ENCODE data around the gene GREB1L. TPM values are rescaled to one million over a fixed set of nuclear protein-coding genes. Genes with fewer than 3 reads are reported as not detected.

The GREB1L gene
- total RNA-seq, 2 experiments from 2014 or later: not detected

DNA sequence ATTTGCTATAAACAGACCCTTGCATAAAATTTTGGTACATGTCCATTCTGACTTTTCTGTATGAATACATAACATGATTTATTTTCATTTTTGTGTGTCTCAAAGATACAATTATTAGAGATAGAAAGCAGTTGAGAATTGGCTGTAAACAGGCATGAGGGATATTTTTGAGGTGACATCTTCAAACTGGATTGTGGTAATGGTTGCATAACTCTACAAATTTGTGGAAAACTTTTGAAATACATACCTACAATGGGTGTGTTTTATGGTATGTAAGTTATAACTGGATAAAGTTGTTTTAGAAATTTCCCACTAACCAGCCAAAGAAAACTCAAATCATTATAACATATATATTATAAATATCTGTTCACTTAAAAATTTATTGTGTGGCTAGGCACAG lies 39.6 kb downstream of the GREB1L start:
- H3K4me3 ChIP-seq (ENCODE audit: low read depth, low read length, poor library complexity, severe bottlenecking): no peak overlapping the region
- no peaks in the 10 kb centered on the region for H3K79me2 ChIP-seq (ENCODE audit: insufficient read depth, low read depth, low read length)
- no peak overlapping the region for H3K27ac ChIP-seq (ENCODE audit: low read depth, low read length, poor library complexity, severe bottlenecking)
- intact Hi-C loops (cut with micrococcal nuclease; ENCODE audit: unreplicated experiment): no loop called here
- H2AFZ ChIP-seq (ENCODE audit: low read length): no peak overlapping the region
- no TSS peak for BruUV-seq (replicated peaks)
- no peak overlapping the region for H3K4me2 ChIP-seq (ENCODE audit: low read length)
- H3K36me3 ChIP-seq (ENCODE audit: insufficient read depth, low read length): no peaks in the 10 kb centered on the region
- no peaks in the 10 kb centered on the region for H3K9me3 ChIP-seq (ENCODE audit: low read length)
- H3K4me1 ChIP-seq (ENCODE audit: insufficient read depth, low read length, poor library complexity, severe bottlenecking): no peaks in the 10 kb centered on the region
- H3K9me2 ChIP-seq (ENCODE audit: insufficient read depth, low read length): no peaks in the 10 kb centered on the region
- no peak for TF ChIP-seq EZH2phosphoT487 (IDR thresholded peaks at IDR 0.05; ENCODE audit: borderline replicate concordance, low read depth, low read length)
- TF ChIP-seq, protein P1, sequence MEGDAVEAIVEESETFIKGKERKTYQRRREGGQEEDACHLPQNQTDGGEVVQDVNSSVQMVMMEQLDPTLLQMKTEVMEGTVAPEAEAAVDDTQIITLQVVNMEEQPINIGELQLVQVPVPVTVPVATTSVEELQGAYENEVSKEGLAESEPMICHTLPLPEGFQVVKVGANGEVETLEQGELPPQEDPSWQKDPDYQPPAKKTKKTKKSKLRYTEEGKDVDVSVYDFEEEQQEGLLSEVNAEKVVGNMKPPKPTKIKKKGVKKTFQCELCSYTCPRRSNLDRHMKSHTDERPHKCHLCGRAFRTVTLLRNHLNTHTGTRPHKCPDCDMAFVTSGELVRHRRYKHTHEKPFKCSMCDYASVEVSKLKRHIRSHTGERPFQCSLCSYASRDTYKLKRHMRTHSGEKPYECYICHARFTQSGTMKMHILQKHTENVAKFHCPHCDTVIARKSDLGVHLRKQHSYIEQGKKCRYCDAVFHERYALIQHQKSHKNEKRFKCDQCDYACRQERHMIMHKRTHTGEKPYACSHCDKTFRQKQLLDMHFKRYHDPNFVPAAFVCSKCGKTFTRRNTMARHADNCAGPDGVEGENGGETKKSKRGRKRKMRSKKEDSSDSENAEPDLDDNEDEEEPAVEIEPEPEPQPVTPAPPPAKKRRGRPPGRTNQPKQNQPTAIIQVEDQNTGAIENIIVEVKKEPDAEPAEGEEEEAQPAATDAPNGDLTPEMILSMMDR (conservative IDR thresholded peaks at IDR 0.05; ENCODE audit: low read length): no peak
- ChIA-PET POLR2A (no interaction called here), CTCF (ENCODE audit: unreplicated experiment) (no interaction called here)
- no peak for DNase-seq (ENCODE audit: low spot score)
- no peaks in the 10 kb centered on the region for H4K20me1 ChIP-seq (ENCODE audit: insufficient read depth, low read length)

DNA sequence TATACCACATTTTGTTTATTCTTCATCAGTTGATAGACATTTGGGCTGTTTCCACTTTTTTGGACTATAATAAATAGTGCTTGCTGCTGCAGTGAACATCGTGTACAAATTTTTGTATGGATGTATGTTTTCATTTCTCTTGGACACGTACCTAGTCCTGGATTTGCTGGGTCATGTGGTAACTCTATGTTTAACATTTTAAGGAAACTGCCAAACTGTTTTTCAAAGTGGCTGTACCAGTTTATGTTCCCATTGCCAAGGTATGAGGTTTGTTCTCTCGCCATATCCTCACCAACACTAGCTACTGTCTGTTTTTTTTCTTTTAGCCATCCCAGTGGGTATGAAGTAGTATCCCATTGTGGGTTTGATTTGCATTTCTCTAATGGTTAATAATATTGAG lies 42.5 kb downstream of the GREB1L start:
- CTCF ChIA-PET (ENCODE audit: unreplicated experiment): no interaction called here
- H3K4me2 ChIP-seq (ENCODE audit: low read length): no peak overlapping the region
- no peaks in the 10 kb centered on the region for H3K4me1 ChIP-seq (ENCODE audit: insufficient read depth, low read length, poor library complexity, severe bottlenecking)
- no peaks in the 10 kb centered on the region for H3K9me2 ChIP-seq (ENCODE audit: insufficient read depth, low read length)
- H4K20me1 ChIP-seq (ENCODE audit: insufficient read depth, low read length): no peaks in the 10 kb centered on the region
- TF ChIP-seq, protein P1 (conservative IDR thresholded peaks at IDR 0.05; ENCODE audit: low read length): no peak
- no peak for TF ChIP-seq EZH2phosphoT487 (IDR thresholded peaks at IDR 0.05; ENCODE audit: borderline replicate concordance, low read depth, low read length)
- DNase-seq (ENCODE audit: low spot score): no peak
- no peak overlapping the region for H3K4me3 ChIP-seq (ENCODE audit: low read depth, low read length, poor library complexity, severe bottlenecking)
- no peak overlapping the region for H2AFZ ChIP-seq (ENCODE audit: low read length)
- no peaks in the 10 kb centered on the region for H3K79me2 ChIP-seq (ENCODE audit: insufficient read depth, low read depth, low read length)
- no peaks in the 10 kb centered on the region for H3K9me3 ChIP-seq (ENCODE audit: low read length)
- intact Hi-C loops (cut with micrococcal nuclease; ENCODE audit: unreplicated experiment): no loop called here
- BruUV-seq (replicated peaks): no TSS peak
- POLR2A ChIA-PET: interaction anchor here (0.6 kb wide), 1 partner anchor 124 kb away, joined by 3 read pairs; no protein-coding TSS in a partner anchor
- no peaks in the 10 kb centered on the region for H3K36me3 ChIP-seq (ENCODE audit: insufficient read depth, low read length)
- no peak overlapping the region for H3K27ac ChIP-seq (ENCODE audit: low read depth, low read length, poor library complexity, severe bottlenecking)

DNA sequence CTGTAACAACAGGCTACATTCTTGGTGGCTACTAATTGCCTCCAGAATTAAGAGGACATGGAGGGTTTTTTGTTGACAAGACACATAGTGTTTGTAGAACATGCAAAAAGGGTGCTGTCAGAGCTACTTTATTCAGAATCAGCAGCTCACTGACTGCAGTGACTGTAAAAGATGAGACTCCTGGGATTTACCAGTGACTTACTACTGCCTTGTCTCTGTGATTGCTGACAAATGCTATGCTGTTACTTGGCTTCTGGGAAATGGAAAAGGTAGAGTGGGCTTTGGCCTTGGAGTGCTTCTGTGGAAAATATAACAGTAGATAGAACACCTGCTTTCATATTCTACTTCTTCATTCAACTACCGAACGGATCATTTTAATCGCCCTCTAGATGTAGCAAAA lies 47.8 kb downstream of the GREB1L start:
- ChIA-PET POLR2A (no interaction called here), CTCF (ENCODE audit: unreplicated experiment) (no interaction called here)
- Histone ChIP-seq H3K4me3 (ENCODE audit: low read depth, low read length, poor library complexity, severe bottlenecking) (no peak overlapping the region), H3K4me2 (ENCODE audit: low read length) (no peak overlapping the region), H3K9me2 (ENCODE audit: insufficient read depth, low read length) (no peaks in the 10 kb centered on the region), H3K36me3 (ENCODE audit: insufficient read depth, low read length) (no peaks in the 10 kb centered on the region), H3K79me2 (ENCODE audit: insufficient read depth, low read depth, low read length) (no peaks in the 10 kb centered on the region), H2AFZ (ENCODE audit: low read length) (no peak overlapping the region), H3K27ac (ENCODE audit: low read depth, low read length, poor library complexity, severe bottlenecking) (no peak overlapping the region), H3K9me3 (ENCODE audit: low read length) (no peaks in the 10 kb centered on the region), H4K20me1 (ENCODE audit: insufficient read depth, low read length) (no peaks in the 10 kb centered on the region), H3K4me1 (ENCODE audit: insufficient read depth, low read length, poor library complexity, severe bottlenecking) (no peaks in the 10 kb centered on the region)
- BruUV-seq (replicated peaks): no TSS peak
- intact Hi-C loops (cut with micrococcal nuclease; ENCODE audit: unreplicated experiment): loop anchor here (10.0 kb wide), 1 partner anchor 125 kb away; no protein-coding TSS in a partner anchor
- DNase-seq (ENCODE audit: low spot score): no peak
- TF ChIP-seq EZH2phosphoT487 (IDR thresholded peaks at IDR 0.05; ENCODE audit: borderline replicate concordance, low read depth, low read length): no peak
- TF ChIP-seq, protein P1 (conservative IDR thresholded peaks at IDR 0.05; ENCODE audit: low read length): no peak
